AG20443 (cell line): Measurements from ENCODE around the gene DONSON.
A peak's percentile ranks its signal among the peaks of the same experiment; 100 is the strongest.

Experiments
- DNase-seq: peaks from one replicate; pipeline ENCODE4 v3.0.0; 2012; ENCODE audit warnings: low spot score, mixed read lengths

DONSON gene

GRCh38 chr21:33541756-33542639 is 46.5 kb downstream of the DONSON start, which contains the start of gene GART:
TSS of gene GART (minus strand) at chr21:33542117. CDS start at chr21:33539315, 2,802 bp downstream.
- peak; percentile 92 for DNase-seq

DNA sequence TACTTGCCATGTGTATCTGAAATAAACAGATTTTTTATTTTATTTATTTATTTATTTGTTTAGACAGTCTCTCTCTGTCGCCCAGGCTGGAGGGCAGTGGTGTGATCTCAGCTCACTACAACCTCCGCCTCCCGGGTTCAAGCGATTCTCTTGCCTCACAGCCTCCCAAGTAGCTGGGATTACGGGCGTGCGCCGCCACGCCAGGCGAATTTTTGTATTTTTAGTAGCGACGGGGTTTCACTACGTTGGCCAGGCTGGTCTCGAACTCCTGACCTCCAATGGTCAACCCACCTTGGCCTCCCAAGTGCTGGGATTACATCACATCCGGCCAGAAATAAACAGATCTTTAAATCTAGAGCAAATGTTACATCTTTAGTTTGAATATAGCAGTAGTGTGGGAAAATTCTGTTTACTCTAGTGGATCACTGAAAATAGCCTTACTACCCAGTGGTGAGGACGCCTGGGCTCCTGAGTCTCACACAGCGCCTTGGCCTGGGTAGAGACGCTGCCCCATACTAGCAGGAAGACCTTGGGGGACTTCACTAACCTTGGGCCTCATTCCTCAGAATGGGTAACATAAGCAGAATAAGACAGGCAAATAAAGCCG is 47.3 kb downstream of the DONSON start:
- DNase-seq: no peak

- DNase-seq: no peak
Observed at GRCh38 chr21:33540711-33541104, 47.8 kb downstream of the DONSON start.

GRCh38 chr21:33539616-33540015 is 48.9 kb downstream of the DONSON start:
- no peak for DNase-seq

DNA sequence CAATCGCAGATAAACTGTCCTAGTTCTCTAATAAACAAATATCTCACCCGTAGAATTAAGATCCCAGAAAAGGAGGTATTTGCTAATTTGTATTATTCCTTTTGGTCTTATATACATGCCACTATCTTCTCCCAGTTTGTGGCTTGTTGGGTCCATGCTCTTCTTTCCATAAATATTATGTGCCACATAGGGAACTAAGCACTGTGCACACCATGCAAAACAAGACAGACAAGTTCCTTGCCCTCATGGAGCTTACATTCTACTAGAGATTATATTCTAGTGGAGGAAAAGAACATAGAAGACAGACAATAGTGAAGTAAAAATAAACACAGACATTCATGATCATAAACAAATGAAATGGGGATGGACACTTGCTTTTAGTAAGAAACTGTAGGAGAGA is 51.3 kb downstream of the DONSON start:
- no peak for DNase-seq

GRCh38 chr21:33531007-33531406 is 57.5 kb downstream of the DONSON start:
- no peak for DNase-seq
